Fibroblast of skin of right quadriceps (primary cell): ENCODE data around the gene IPO9.
A peak's percentile ranks its signal among the peaks of the same experiment; 100 is the strongest.
"Not testable (repeated sequence)": the region's sequence is repeated elsewhere in the genome, so short reads cannot be mapped to it uniquely, and the experiment has no call there.

ENCODE experiments used
- DNase-seq: peaks from one replicate; pipeline ENCODE4 v3.0.0-alpha.2; 2013

Gene IPO9

DNA sequence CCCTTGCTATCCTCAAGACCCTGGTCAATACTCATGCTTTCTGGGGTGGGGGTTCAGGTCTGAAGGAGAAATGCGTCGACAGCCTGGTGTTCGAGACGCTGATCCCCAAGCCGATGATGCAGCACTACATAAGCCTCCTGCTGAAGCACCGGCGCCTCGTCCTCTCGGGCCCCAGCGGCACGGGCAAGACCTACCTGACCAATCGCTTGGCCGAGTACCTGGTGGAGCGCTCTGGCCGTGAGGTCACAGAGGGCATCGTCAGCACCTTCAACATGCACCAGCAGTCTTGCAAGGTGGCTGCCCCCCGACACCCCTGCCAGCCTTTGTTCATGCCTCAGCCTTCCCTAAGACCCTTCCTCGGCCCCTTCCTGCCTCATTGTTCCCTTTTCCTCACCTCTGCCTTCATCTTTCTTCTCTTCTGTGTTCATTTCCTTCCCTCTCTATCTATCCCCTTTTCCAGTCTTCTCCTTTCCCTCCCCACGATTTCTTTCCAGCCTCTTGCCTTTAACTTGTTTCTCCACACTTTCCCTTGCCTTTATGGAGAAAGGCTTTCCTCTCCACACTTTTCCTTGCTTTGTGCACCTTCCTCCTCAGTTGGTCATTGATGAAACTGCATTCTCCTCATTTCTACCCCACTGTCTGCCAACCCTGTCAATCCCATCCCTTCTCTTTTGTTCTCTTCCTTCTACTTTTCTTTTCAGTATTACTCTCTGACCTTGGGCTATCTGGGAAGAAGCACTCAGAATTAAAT is 18.3 kb upstream of the IPO9 start:
- DNase-seq = no peak

GRCh38 chr1:201813226-201813625 is 15.7 kb upstream of the IPO9 start:
- no peak for DNase-seq

- DNase-seq = no peak
Observed at GRCh38 chr1:201816309-201816854, 12.6 kb upstream of the IPO9 start.

DNA sequence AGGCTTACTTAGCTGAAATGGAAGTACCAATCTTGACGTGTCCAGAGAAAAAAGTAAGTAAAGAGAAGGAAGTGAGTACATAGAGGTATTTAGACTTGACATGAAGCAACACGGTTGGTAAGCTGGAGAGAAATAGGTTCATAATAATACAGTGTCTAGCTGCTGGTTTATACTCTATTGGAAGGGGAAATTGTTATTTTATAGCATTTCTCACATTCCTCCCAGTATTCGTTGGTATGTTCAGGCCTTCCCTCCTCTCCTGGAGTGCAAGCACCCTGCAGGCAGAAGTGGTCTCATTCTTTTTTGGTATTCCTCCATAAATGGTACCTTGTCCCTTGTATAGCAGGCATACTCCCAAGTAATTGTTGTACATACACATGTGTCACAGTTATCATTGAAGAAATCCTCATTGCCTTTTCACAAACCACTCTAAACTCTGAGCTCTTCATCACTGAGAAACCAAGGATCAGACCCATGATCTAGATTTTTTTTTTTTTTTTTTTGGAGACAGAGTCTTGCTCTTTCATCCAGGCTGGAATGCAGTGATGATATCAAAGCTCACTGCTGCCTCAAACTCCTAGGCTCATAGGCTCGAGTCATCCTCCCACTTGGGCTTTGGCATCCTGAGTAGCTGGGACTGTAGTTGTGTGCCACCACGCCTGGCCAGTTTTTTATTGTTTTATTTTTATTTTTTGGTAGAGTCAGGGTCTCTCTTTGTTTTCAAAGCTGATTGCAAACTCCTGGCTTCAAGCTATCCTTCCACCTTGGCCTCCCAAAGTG is 9.8 kb upstream of the IPO9 start:
- peak; percentile 52 for DNase-seq

DNA sequence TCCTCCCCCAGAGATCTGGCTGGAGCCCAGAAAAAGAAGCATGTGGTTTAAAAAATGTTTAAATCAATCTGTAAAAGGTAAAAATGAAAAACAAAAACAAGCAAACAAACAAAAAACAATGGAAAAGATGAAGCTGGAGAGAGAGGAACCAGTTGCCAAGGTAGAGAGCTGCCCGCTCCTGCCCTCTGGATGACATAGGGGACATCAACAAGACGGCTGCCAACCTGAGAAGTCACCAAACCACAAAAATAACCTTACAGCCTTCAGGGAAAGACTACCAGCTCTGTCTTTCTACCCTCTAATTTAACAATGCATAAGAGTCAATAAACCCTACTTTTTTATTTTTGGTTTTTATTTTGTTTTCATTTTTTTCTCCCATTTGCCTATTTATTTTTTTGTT is 8.5 kb upstream of the IPO9 start:
- no peak for DNase-seq

DNA sequence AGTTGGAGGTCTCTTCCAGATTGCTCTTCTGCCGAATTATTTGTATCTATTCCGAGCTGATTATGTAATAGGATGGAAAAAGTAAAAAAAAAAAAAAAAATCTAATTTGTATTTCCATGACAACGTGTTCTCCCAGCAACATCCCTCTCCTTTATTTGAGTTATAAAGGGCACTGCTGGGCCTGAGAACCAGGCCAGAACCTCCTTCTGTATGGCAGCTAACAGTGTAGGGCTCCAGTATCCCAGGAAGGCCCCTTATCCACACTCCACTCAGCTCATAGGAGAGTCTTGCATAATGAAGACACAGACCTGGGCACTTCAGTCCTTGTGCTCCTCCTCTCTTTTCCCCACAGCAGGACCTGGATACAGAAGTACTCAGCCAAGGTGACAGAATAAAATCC is 3.7 kb upstream of the IPO9 start:
- no peak for DNase-seq

DNA sequence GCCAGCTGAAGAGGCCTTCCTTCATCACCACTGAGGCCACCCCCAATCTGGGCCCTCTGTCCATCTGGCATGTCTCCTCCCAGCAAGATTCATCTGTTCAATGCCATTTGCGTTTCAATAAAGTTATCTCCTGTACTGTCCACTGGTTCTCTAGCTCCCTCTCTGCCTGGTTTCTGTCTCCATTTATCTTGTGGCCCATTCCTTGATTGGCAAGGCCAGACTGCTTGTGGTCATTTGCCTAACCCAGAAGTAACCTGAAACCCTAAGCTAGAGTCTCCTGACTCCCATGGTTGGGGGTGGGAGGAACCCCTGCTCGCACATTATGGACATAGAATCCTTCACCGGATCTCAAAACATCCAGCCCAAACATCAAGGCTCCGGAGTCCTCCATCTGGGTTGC is 2.1 kb upstream of the IPO9 start:
- peak; percentile 30 for DNase-seq

GRCh38 chr1:201827321-201828216 is 1.4 kb upstream of the IPO9 start:
- DNase-seq = no peak

DNA sequence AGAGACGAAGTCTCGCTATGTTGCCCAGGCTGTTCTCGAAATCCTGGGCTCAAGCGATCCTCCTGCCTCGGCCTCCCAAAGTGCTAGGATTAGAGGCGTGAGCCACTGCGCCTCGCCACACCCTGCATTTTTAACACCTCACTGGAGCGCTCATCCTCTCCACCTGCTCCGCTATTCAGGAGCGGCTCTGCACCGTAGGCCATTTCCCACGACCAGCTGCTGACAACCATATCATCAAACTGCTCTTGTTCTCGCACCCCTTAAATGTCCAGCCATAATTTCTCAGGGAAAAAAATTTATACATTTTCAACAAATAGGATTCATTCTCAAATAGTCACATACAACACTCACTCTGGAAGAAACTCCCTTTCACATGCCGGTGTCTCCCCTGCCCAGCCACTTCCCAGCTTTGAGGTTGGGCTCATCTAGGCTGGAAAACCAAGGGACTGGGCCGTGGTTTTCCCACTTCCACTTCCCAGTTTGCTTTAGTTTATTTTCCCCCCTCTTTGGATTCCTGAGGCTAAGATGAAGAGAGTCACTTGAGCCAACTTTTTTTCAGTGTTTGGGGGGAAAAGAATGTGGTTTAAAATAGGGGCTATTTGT is 639 bp upstream of the IPO9 start:
- peak; percentile 50 for DNase-seq

- no peak for DNase-seq
Observed at GRCh38 chr1:201831371-201831770, 2.4 kb downstream of the IPO9 start.

DNA sequence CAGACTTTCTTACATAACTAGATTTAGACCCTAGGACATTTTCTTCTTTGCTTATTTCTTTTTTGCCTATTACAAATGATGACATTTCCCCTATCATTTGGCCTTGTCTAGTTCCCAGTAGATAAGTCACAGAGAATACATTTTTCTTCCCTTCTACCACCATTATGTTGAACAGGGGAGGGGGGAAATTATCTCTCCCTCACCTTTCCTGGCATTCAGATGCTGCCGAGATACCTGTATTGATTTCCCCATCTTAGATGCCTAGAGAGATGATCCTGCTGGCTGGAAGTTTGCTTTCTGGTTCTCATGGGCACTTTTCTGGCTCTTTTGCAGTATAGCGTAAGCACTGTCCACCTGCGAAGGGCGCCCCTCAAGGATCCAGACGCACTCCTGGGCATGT is 5.7 kb downstream of the IPO9 start:
- no peak for DNase-seq

GRCh38 chr1:201838381-201838780 is 9.4 kb downstream of the IPO9 start:
- peak; percentile 21 for DNase-seq

DNA sequence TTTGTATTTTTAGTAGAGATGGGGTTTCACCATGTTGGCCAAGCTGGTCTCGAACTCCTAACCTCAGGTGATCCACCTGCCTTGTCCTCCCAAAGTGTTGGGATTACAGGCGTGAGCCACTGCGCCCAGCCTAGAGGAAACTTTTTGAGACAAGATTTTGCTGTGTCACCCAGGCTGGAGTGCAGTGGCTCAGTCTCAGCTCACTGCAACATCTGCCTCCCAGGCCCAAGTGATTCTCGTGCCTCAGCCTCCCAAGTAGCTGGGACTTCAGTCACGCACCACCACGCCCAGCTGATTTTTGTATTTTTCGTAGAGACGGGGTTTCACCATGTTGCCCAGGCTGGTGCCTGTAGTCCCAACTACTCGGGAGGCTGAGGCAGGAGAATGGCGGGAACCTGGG is 10.1 kb downstream of the IPO9 start:
- not testable (repeated sequence) for DNase-seq

DNA sequence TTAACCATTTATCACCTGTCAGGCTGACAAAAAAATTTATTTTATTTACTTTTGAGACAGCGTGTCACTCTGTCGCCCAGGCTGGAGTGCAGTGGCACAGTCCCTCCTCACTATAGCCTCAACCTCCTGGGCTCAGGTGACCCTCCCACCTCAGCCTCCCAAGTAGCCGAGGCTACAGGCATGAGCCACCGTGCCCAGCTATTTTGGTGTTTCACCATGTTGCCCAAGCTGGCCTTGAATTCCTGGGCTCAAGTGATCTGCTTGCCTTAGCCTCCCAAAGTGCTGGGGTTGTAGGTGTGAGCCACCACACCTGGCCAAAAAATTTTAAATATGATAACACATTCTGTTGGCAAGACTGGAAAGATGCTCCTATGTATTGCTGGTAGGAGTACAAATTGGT is 11.1 kb downstream of the IPO9 start:
- no peak for DNase-seq

GRCh38 chr1:201840490-201840889 is 11.5 kb downstream of the IPO9 start:
- DNase-seq = no peak

- DNase-seq = no peak
Observed at GRCh38 chr1:201841265-201841912, 12.4 kb downstream of the IPO9 start.

DNA sequence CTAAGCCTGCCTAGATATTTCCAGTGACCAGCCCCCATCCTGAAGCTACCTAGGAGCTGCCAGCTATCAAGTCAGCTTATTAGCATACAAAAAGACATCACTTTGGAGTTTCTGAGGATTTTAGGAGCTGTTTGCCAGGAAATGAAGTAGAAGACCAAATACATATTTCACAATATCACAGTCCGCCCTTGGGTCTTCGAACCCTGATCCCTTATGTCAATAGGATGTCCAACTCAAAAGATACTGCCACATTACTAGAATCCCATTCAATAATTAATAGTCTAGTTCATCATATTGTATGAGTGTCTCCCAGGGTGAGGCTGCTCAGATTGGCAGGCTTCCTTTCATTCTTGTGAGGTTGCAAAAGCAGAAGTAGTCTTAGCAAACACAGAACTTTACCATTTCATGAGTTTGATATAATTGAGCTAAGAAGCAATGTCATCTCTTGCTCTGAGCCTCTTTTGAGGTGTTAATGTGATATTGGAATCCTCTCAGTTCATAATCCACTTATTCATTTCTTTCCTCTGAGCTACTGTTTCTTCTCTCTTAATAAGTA is 13.6 kb downstream of the IPO9 start:
- no peak for DNase-seq

- DNase-seq = peak; percentile 65
Observed at GRCh38 chr1:201845331-201846083, 16.6 kb downstream of the IPO9 start.

DNA sequence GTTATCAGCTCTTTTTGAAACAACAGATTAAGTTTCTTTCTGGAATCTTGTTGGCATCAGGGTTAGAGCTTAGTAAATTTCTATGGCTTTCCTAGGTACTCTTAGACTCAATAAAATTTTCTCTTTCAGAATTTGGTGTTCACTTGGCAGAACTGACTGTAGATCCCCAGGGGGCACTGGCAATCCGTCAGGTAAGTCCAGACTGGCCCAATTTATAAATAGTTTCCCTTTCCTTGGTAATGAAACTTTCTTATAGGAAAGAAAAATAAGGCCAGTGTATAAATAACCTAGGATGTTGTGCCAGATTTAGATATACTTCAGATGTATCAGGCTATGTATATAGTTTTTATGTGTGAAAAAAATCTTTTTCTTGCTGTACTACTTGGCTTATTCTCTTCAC is 18.2 kb downstream of the IPO9 start:
- no peak for DNase-seq

GRCh38 chr1:201848230-201848629 is 19.3 kb downstream of the IPO9 start:
- DNase-seq = no peak
